Right lobe of liver (tissue), 6 donors: ENCODE data around the gene ALS2. TPM values are rescaled to one million over a fixed set of nuclear protein-coding genes. Genes with fewer than 3 reads are reported as not detected.
"Not testable (repeated sequence)": the region's sequence is repeated elsewhere in the genome, so short reads cannot be mapped to it uniquely, and the experiment has no call there.

Experiments
- ATAC-seq, 4 donors: fragments of 200-7000 bp; cut with Tn5 transposase; one replicate each; pipeline ENCODE4 v1.9.1; 2020; ENCODE audit warnings: mild to moderate bottlenecking in 4 of 4, moderate library complexity in 4 of 4
- DNase-seq, 3 donors: peaks; one replicate each; pipeline ENCODE4 v3.0.0-alpha.2; 2020
- H3K27ac ChIP-seq, 3 donors: fragments of 200-600 bp; one replicate each; pipeline ENCODE4 v1.8.0; 2022
- H3K27me3 ChIP-seq, 2 donors: fragments of 200-600 bp; one replicate each; pipeline ENCODE4 v1.8.0; 2022
- H3K36me3 ChIP-seq, 4 donors: fragments of 200-600 bp; sonication (generic) in 1 of 4; one replicate each; pipeline versions ENCODE4 v1.5.1 to v1.8.0; 2017 to 2022; ENCODE audit warnings: control low read depth in 1 of 4
- H3K4me1 ChIP-seq, 4 donors: fragments of 200-600 bp; sonication (generic) in 1 of 4; one replicate each; pipeline versions ENCODE4 v1.5.1 to v1.8.0; 2017 to 2022; ENCODE audit warnings: control low read depth in 1 of 4
- H3K4me3 ChIP-seq, 3 donors: fragments of 200-600 bp; one replicate each; pipeline ENCODE4 v1.8.0; 2022
- H3K9me3 ChIP-seq, 4 donors: fragments of 200-600 bp; sonication (generic) in 1 of 4; one replicate each; pipeline versions ENCODE4 v1.5.1 to v1.8.0; 2017 to 2022; ENCODE audit warnings: control low read depth in 1 of 4
- CTCF ChIP-seq, 4 donors: fragments of 200-600 bp in 3 of 4; fragments of 450-650 bp in 1 of 4; IDR thresholded peaks; one replicate each; pipeline versions ENCODE4 v1.5.1 to v1.8.0; 2016 to 2022; ENCODE audit warnings: antibody characterized with exemption in 4 of 4, mild to moderate bottlenecking in 2 of 4
- POLR2A ChIP-seq: fragments of 450-650 bp; IDR thresholded peaks from one replicate; pipeline ENCODE4 v1.6.1; 2017; ENCODE audit warnings: antibody characterized with exemption, mild to moderate bottlenecking
- WGBS: methylation state at CpG from one replicate; pipeline ENCODE4 v1.1.6; 2018; ENCODE audit warnings: low coverage, low lambda C conversion rate; ENCODE audit not compliant: insufficient coverage; ENCODE audit errors: missing lambda C conversion rate; 5-methylcytosine and 5-hydroxymethylcytosine counted together
- intact Hi-C, 2 donors: fragments of 100-400 bp; cut with DNase I; formaldehyde crosslinking; loops; one replicate each; pipeline versions ENCODE4 v1.11.2 to v1.14.1; 2022
- total RNA-seq, 6 experiments: library from RNA; depleted of rRNA in 2 of 6; stranded (reverse); fragments of >200 nt in 2 of 6; fragmentation: NEBNext Ultra II Directional in 3 of 6; extraction: Animal tissue kit (Norgen Biotek cat#: 25700) in 3 of 6; gene quantifications; one replicate each; pipeline versions ENCODE4 v1.1.0 to v1.2.4, GENCODE V29; 2016 to 2023
- donor health status: DM: no; HTN: yes; CAD: no.
- donor health status: DM: no; HTN: no; CAD: no.
- donor health status: DM: no; HTN: no; CAD: no.
- donor health status: DM: no; HTN: yes; CAD: no.
- donor health status: DM: no; HTN: yes; CAD: no.

The ALS2 gene
- total RNA-seq, 6 experiments from 2014 or later = 15.8 to 24.9 (median 20.3) TPM

- Histone ChIP-seq H3K27me3 (no peaks in the 10 kb centered on the region), H3K36me3 (no peaks in the 10 kb centered on the region), H3K4me3 (no peak overlapping the region), H3K4me1 (no peaks in the 10 kb centered on the region), H3K9me3 (no peaks in the 10 kb centered on the region), H3K27ac (no peak overlapping the region)
- DNase-seq (no peak), ATAC-seq (no peak)
- intact Hi-C loops = no loop called here
- TF ChIP-seq POLR2A (no peak), CTCF (IDR thresholded peaks at IDR 0.05) (no peak)
- WGBS = 58% methylated on average over 3 of the region's 4 CpGs
Observed at GRCh38 chr2:201675454-201675853, 105.3 kb downstream of the ALS2 start.

DNA sequence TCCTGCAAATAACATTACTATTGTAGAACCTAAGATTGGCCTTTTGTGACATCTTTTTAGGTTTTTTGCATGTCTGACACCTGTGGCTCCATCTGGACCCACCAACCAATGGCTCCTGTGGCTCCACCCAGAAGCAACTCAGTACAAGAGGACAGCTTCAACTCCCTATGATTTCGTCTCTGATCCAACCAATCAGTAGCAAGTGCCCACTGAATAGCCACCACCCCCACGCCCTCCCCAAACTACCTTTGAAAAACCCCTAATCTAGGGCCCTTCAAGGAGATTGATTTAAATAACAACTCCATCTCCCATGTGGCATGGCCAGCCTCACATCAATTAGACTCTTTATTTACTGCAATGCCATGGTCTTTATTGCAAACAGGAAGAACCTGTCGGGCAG is 105.9 kb downstream of the ALS2 start:
- ATAC-seq (no peak), DNase-seq (no peak)
- WGBS = 73% methylated on average over 3 of the region's 3 CpGs
- TF ChIP-seq CTCF (IDR thresholded peaks at IDR 0.05) = no peak
- TF ChIP-seq POLR2A = no peak
- Histone ChIP-seq H3K27me3 (no peaks in the 10 kb centered on the region), H3K9me3 (no peaks in the 10 kb centered on the region), H3K4me1 (no peaks in the 10 kb centered on the region), H3K4me3 (no peak overlapping the region), H3K27ac (no peak overlapping the region), H3K36me3 (no peaks in the 10 kb centered on the region)
- intact Hi-C loops = no loop called here

- Histone ChIP-seq H3K27me3 (no peaks in the 10 kb centered on the region), H3K36me3 (no peaks in the 10 kb centered on the region), H3K4me3 (no peak overlapping the region), H3K4me1 (no peaks in the 10 kb centered on the region), H3K27ac (no peak overlapping the region), H3K9me3 (no peaks in the 10 kb centered on the region)
- 52% methylated on average over 3 of the region's 3 CpGs for WGBS
- no peak for TF ChIP-seq POLR2A
- no peak for TF ChIP-seq CTCF (IDR thresholded peaks at IDR 0.05)
- ATAC-seq = no peak
- intact Hi-C loops = no loop called here
- DNase-seq = no peak
Observed at GRCh38 chr2:201674298-201674697, 106.4 kb downstream of the ALS2 start.

DNA sequence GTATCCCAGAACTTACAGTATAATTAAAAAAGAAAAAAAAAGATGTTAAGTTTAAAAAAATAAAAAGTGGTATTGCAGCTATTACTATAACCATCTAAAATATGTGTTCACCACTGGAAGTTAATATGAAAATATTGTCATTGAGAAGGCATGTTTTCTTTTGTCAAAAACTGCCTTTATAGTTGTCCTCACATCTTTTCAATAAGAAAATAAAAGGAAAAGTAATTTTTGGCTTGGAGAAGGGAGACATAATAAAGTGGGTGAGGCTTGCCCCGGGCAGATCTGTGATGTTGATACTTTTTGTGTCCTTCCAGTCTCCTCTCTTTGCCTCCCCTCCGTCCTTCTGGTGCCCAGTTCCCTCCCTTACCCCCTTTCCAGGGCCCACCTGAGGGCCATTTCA is 107.2 kb downstream of the ALS2 start:
- H3K4me3 ChIP-seq = no peak overlapping the region
- intact Hi-C loops = no loop called here
- no peaks in the 10 kb centered on the region for H3K36me3 ChIP-seq
- H3K4me1 ChIP-seq = no peaks in the 10 kb centered on the region
- no peaks in the 10 kb centered on the region for H3K27me3 ChIP-seq
- no peaks in the 10 kb centered on the region for H3K9me3 ChIP-seq
- TF ChIP-seq CTCF (IDR thresholded peaks at IDR 0.05) = no peak
- no peak for TF ChIP-seq POLR2A
- ATAC-seq (no peak), DNase-seq (no peak)
- H3K27ac ChIP-seq = no peak overlapping the region
- 70% methylated on average over 2 of the region's 2 CpGs for WGBS

- H3K9me3 ChIP-seq = not testable (repeated sequence)
Observed at GRCh38 chr2:201671205-201671604, 109.5 kb downstream of the ALS2 start.

More at GRCh38 chr2:201671205-201671604, 109.5 kb downstream of the ALS2 start:
- 57% methylated on average over 3 of the region's 4 CpGs for WGBS
- H3K4me3 ChIP-seq, ATAC-seq, H3K36me3 ChIP-seq, DNase-seq, intact Hi-C loops, H3K27ac ChIP-seq, H3K27me3 ChIP-seq, H3K4me1 ChIP-seq: not testable (repeated sequence)
